ENCODE results near the gene ARNT2. TPM values are rescaled to one million over a fixed set of nuclear protein-coding genes. Genes with fewer than 3 reads are reported as not detected.

ARNT2 gene
- total and polyA plus RNA-seq, 2 experiments from 2014 or later, result 4.6 to 11.6 TPM

GRCh38 chr15:80455051-80455648 is 51.0 kb downstream of the ARNT2 start (continued):
- TF ChIP-seq ETS1 (IDR thresholded peaks at IDR 0.05) (no peak), NANOG (IDR thresholded peaks at IDR 0.05; ENCODE audit: borderline replicate concordance) (no peak), JUNB (IDR thresholded peaks at IDR 0.05; ENCODE audit: unreplicated experiment) (no peak), REST (IDR thresholded peaks at IDR 0.05; ENCODE audit: unreplicated experiment) (no peak), CTCF (conservative IDR thresholded peaks at IDR 0.05; ENCODE audit: low read depth in 2 of 2) (no peak), POLR2AphosphoS5 (IDR thresholded peaks at IDR 0.05; ENCODE audit: low read depth) (no peak), STAT1 (IDR thresholded peaks at IDR 0.05; ENCODE audit: unreplicated experiment) (no peak)

- Histone ChIP-seq H3K79me2 (replicated peaks; ENCODE audit: insufficient read depth) (no peaks in the 10 kb centered on the region), H3K4me3 (no peak overlapping the region), H3K4me2 (no peak overlapping the region), H2AFZ (no peak overlapping the region), H3K27me3 (ENCODE audit: insufficient read depth) (no peaks in the 10 kb centered on the region), H4K20me1 (replicated peaks; ENCODE audit: insufficient read depth) (no peaks in the 10 kb centered on the region), H3F3A (replicated peaks; ENCODE audit: low read depth) (no peaks in the 10 kb centered on the region), H3K4me1 (ENCODE audit: insufficient read depth) (peaks cover 16% of the 10 kb centered on the region), H3K36me3 (ENCODE audit: insufficient read depth) (no peaks in the 10 kb centered on the region), H3K27ac (ENCODE audit: low read depth) (no peak overlapping the region), H3K9me2 (ENCODE audit: insufficient read depth) (peaks cover 12% of the 10 kb centered on the region)
- Mint-ChIP-seq H3K36me3 (ENCODE audit: low read depth) (0 out of 3 replicates have a peak, but pooled peaks cover 7% of the 10 kb centered on the region), H3K4me1 (peaks cover 22% of the 10 kb centered on the region), H3K9me3 (no peaks in the 10 kb centered on the region), H3K27me3 (ENCODE audit: insufficient read depth, low read depth, poor library complexity) (peaks cover 2% of the 10 kb centered on the region), H3K27ac (no peak overlapping the region), H3K4me3 (no peak overlapping the region)
- peak; percentile 82 for DNase-seq (ENCODE audit: low spot score)
- peak; percentile 78 for ATAC-seq
- TF ChIP-seq ZNF331 (CRISPR knock-in tag; IDR thresholded peaks at IDR 0.05; ENCODE audit: low read depth), result no peak
- no peak for TF ChIP-seq ZNF114 (CRISPR knock-in tag; IDR thresholded peaks at IDR 0.05)
- no peak for TF ChIP-seq ZNF462 (CRISPR knock-in tag; IDR thresholded peaks at IDR 0.05)
Observed at GRCh38 chr15:80455668-80456442, 51.7 kb downstream of the ARNT2 start.
